HepG2 (cell line): ENCODE results near the gene RNASE11. TPM values are rescaled to one million over a fixed set of nuclear protein-coding genes. Genes with fewer than 3 reads are reported as not detected.

ENCODE experiments used
- AHR ChIP-seq: IDR thresholded peaks from 2 replicates; pipeline ENCODE4 v1.6.1; 2018; ENCODE audit warnings: missing genetic modification reagents, missing compliant biosample characterization
- CENPX ChIP-seq: sonication (generic); formaldehyde crosslinking; IDR thresholded peaks from 2 replicates; pipeline ENCODE4 v1.9.0; 2021; ENCODE audit warnings: mild to moderate bottlenecking, missing genetic modification reagents, moderate library complexity
- HNF4G ChIP-seq, 2 experiments: sonication (generic) in 1 of 2; formaldehyde crosslinking in 1 of 2; IDR thresholded peaks; 2 replicates each; pipeline versions ENCODE4 v1.4.0 to v1.6.1; 2011 to 2020; ENCODE audit warnings: borderline replicate concordance in 2 of 2, low read depth in 2 of 2, mild to moderate bottlenecking in 2 of 2, low read length in 1 of 2, missing genetic modification reagents in 1 of 2, moderate library complexity in 1 of 2
- SOX5 ChIP-seq: IDR thresholded peaks from 2 replicates; pipeline ENCODE4 v1.6.1; 2016; ENCODE audit warnings: borderline replicate concordance
- SP140L ChIP-seq: sonication (generic); formaldehyde crosslinking; IDR thresholded peaks from 2 replicates; pipeline ENCODE4 v1.4.0; 2020; ENCODE audit warnings: missing genetic modification reagents, borderline replicate concordance
- SRSF1 ChIP-seq: fragments of 200-400 bp; formaldehyde crosslinking; optimal IDR thresholded peaks from 2 replicates; pipeline ENCODE3; 2017; ENCODE audit warnings: mild to moderate bottlenecking, low read depth, low read length, moderate library complexity
- SRSF4 ChIP-seq: fragments of 200-400 bp; formaldehyde crosslinking; IDR thresholded peaks from one replicate; pipeline ENCODE4 v1.6.1; 2018; ENCODE audit warnings: mild to moderate bottlenecking, low read depth, low read length, moderate library complexity; ENCODE audit not compliant: poor library complexity, severe bottlenecking
- ZNF225 ChIP-seq: sonication (generic); formaldehyde crosslinking; IDR thresholded peaks from 2 replicates; pipeline ENCODE4 v1.4.0; 2020; ENCODE audit warnings: mild to moderate bottlenecking, missing genetic modification reagents
- ZNF747 ChIP-seq: sonication (generic); formaldehyde crosslinking; IDR thresholded peaks from 2 replicates; pipeline ENCODE4 v1.8.1; 2023; ENCODE audit warnings: missing genetic modification reagents, mild to moderate bottlenecking, borderline replicate concordance
- polyA plus RNA-seq, 8 experiments: library from polyadenylated mRNA; depleted of rRNA in 3 of 8; stranded (reverse) in 7 of 8; unstranded in 1 of 8; fragments of >200 nt; fragmentation: Illumina TruSeq in 4 of 8; extraction: Trizol in 4 of 8; gene quantifications; 2 replicates each; pipeline versions ENCODE4 v1.2.1 to v1.2.3, GENCODE V29; 2011 to 2016; ENCODE audit warnings: low read depth in 4 of 8, missing spikeins in 1 of 8, mixed read lengths in 1 of 8; ENCODE audit not compliant: insufficient read depth in 1 of 8
- total RNA-seq, 5 experiments: library from RNA; depleted of rRNA; stranded (reverse); fragments of >200 nt; fragmentation: Illumina TruSeq; extraction: Trizol; gene quantifications; 2 replicates each; pipeline ENCODE4 v1.2.3, GENCODE V29; 2016; ENCODE audit warnings: low read depth in 1 of 5
- TF ChIP-seq, protein P1 (sequence below): sonication (generic); formaldehyde crosslinking; IDR thresholded peaks from 2 replicates; pipeline ENCODE4; 2020; ENCODE audit warnings: missing genetic modification reagents, mild to moderate bottlenecking, borderline replicate concordance
- TF ChIP-seq, protein P2 (sequence below): sonication (generic); formaldehyde crosslinking; IDR thresholded peaks from 2 replicates; pipeline ENCODE4 v1.4.0; 2020; ENCODE audit warnings: missing genetic modification reagents, borderline replicate concordance
- TF ChIP-seq, protein P3 (sequence below): IDR thresholded peaks from 2 replicates; pipeline ENCODE4 v1.6.1; 2018; ENCODE audit warnings: missing genetic modification reagents, mild to moderate bottlenecking, missing compliant biosample characterization

Gene RNASE11
- total and polyA plus RNA-seq, 2 of the 13 experiments (the other 11 are each of a cell fraction or from before 2014, with no cell fraction given), result not detected

- TF ChIP-seq, protein P1, sequence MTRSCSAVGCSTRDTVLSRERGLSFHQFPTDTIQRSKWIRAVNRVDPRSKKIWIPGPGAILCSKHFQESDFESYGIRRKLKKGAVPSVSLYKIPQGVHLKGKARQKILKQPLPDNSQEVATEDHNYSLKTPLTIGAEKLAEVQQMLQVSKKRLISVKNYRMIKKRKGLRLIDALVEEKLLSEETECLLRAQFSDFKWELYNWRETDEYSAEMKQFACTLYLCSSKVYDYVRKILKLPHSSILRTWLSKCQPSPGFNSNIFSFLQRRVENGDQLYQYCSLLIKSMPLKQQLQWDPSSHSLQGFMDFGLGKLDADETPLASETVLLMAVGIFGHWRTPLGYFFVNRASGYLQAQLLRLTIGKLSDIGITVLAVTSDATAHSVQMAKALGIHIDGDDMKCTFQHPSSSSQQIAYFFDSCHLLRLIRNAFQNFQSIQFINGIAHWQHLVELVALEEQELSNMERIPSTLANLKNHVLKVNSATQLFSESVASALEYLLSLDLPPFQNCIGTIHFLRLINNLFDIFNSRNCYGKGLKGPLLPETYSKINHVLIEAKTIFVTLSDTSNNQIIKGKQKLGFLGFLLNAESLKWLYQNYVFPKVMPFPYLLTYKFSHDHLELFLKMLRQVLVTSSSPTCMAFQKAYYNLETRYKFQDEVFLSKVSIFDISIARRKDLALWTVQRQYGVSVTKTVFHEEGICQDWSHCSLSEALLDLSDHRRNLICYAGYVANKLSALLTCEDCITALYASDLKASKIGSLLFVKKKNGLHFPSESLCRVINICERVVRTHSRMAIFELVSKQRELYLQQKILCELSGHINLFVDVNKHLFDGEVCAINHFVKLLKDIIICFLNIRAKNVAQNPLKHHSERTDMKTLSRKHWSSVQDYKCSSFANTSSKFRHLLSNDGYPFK (CRISPR knock-in tag), result peak; percentile 69; the same call in 1 of the 2 replicates
- TF ChIP-seq SRSF1 (no peak), HNF4G (IDR thresholded peaks at IDR 0.05; ENCODE audit: borderline replicate concordance, low read depth, low read length) (no peak), HNF4G (CRISPR knock-in tag; IDR thresholded peaks at IDR 0.05; ENCODE audit: borderline replicate concordance, low read depth) (no peak), SP140L (CRISPR knock-in tag) (no peak), ZNF225 (CRISPR knock-in tag) (peak; percentile 77; the same call in 1 of the 2 replicates), CENPX (CRISPR knock-in tag) (no peak), SRSF4 (no peak), AHR (CRISPR knock-in tag) (peak; percentile 15; the same call in 1 of the 2 replicates), ZNF747 (no peak), SOX5 (CRISPR knock-in tag) (peak; percentile 45; the same call in 1 of the 2 replicates)
- TF ChIP-seq, protein P2, sequence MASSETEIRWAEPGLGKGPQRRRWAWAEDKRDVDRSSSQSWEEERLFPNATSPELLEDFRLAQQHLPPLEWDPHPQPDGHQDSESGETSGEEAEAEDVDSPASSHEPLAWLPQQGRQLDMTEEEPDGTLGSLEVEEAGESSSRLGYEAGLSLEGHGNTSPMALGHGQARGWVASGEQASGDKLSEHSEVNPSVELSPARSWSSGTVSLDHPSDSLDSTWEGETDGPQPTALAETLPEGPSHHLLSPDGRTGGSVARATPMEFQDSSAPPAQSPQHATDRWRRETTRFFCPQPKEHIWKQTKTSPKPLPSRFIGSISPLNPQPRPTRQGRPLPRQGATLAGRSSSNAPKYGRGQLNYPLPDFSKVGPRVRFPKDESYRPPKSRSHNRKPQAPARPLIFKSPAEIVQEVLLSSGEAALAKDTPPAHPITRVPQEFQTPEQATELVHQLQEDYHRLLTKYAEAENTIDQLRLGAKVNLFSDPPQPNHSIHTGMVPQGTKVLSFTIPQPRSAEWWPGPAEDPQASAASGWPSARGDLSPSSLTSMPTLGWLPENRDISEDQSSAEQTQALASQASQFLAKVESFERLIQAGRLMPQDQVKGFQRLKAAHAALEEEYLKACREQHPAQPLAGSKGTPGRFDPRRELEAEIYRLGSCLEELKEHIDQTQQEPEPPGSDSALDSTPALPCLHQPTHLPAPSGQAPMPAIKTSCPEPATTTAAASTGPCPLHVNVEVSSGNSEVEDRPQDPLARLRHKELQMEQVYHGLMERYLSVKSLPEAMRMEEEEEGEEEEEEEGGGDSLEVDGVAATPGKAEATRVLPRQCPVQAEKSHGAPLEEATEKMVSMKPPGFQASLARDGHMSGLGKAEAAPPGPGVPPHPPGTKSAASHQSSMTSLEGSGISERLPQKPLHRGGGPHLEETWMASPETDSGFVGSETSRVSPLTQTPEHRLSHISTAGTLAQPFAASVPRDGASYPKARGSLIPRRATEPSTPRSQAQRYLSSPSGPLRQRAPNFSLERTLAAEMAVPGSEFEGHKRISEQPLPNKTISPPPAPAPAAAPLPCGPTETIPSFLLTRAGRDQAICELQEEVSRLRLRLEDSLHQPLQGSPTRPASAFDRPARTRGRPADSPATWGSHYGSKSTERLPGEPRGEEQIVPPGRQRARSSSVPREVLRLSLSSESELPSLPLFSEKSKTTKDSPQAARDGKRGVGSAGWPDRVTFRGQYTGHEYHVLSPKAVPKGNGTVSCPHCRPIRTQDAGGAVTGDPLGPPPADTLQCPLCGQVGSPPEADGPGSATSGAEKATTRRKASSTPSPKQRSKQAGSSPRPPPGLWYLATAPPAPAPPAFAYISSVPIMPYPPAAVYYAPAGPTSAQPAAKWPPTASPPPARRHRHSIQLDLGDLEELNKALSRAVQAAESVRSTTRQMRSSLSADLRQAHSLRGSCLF (CRISPR knock-in tag), result no peak
- TF ChIP-seq, protein P3, sequence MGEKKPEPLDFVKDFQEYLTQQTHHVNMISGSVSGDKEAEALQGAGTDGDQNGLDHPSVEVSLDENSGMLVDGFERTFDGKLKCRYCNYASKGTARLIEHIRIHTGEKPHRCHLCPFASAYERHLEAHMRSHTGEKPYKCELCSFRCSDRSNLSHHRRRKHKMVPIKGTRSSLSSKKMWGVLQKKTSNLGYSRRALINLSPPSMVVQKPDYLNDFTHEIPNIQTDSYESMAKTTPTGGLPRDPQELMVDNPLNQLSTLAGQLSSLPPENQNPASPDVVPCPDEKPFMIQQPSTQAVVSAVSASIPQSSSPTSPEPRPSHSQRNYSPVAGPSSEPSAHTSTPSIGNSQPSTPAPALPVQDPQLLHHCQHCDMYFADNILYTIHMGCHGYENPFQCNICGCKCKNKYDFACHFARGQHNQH (CRISPR knock-in tag), result peak; percentile 45; the same call in 1 of the 2 replicates
Observed at GRCh38 chr14:20609215-20610001, 21.6 kb upstream of the RNASE11 start (continued).
